Adipose tissue (tissue), 3 donors: ENCODE results near the gene ELOVL1. TPM values are rescaled to one million over a fixed set of nuclear protein-coding genes. Genes with fewer than 3 reads are reported as not detected.

Experiments used
- H3K27ac ChIP-seq: one replicate; pipeline ENCODE4 v1.5.1; 2013; ENCODE audit warnings: low read depth, low read length
- WGBS, 3 donors: extraction: QIAGEN DNeasy Blood & Tissue Kit; methylation state at CpG; one replicate each; pipeline ENCODE4 v1.1.7; 2013; 5-methylcytosine and 5-hydroxymethylcytosine counted together
- polyA plus RNA-seq, 3 donors: library from polyadenylated mRNA; stranded (reverse); fragments of 200-250 nt; gene quantifications; one replicate each; pipeline ENCODE4 v1.2.3, GENCODE V29; 2013
- donor health status: healthy with polysubstance abuse.
- donor health status: Bipolar disorder and iron deficiency.
- donor health status: healthy.

The ELOVL1 gene
- polyA plus RNA-seq, 3 donors: 53.1 to 132 (median 61.7) TPM

DNA sequence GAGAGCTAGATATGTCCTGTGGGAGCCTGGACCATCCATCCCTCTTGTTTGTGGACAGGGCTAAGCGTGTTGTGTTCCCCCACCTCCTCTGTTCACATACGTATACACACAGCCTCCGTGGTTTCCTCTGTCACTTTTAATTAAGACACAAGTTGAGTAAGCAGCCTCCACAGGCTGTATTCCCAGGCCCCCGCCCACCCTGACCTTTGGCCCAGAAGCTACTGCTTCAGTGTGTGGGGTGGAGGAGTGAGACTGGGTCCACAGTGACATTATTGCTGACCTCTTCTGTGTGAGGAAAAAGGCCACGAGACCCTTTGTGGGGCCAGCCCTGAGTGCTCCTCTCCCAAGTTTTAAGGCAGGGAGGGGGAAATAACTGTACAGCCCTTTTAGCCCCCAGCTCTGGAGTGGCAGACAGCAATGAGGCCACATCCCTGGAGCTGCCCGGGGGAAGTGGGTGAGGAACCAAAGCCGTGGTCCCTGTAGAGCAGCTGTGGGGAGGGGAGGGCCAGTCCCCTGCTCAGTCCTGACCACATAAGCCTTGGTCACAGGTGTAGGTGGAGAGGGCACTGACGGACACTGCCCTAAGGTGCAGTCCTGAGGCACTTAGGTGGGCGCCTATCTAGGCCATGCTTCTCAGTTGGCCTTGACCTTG, 4.4 kb downstream of the ELOVL1 start:
- no peak overlapping the region for H3K27ac ChIP-seq
- WGBS, 3 donors: 62 to 78% (median 65%) methylated on average over 9 of the region's 9 CpGs

DNA sequence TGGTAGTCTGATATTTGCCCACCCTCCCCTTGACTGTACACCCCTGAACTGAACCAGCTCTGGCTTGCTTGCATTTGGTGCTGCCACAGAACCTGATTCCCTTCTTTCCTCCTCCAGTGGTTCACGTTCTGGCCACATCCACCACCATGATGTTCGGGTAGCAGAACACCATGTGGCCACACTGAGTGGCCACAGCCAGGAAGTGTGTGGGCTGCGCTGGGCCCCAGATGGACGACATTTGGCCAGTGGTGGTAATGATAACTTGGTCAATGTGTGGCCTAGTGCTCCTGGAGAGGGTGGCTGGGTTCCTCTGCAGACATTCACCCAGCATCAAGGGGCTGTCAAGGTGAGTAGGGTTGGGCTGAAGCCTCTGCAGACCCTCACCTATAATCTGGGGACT, 7.2 kb downstream of the ELOVL1 start:
- 55 to 84% (median 57%) methylated on average over 4 of the region's 4 CpGs for WGBS, 3 donors
- H3K27ac ChIP-seq: no peak overlapping the region

DNA sequence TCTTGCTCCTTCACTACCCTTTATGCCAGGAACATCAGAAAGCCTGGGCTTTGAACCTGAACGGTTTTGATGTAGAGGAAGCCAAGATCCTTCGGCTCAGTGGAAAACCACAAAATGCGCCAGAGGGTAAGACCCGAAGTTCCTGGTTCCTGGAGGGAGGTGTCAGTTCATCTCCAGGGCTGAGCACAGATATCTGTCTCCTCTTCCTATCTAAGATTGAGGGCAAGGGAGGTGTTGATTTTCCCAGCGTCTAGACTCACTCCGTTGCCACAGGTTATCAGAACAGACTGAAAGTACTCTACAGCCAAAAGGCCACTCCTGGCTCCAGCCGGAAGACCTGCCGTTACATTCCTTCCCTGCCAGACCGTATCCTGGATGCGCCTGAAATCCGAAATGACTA, 8.1 kb downstream of the ELOVL1 start:
- 42 to 49% (median 43%) methylated on average over 11 of the region's 11 CpGs for WGBS, 3 donors
- no peak overlapping the region for H3K27ac ChIP-seq

DNA sequence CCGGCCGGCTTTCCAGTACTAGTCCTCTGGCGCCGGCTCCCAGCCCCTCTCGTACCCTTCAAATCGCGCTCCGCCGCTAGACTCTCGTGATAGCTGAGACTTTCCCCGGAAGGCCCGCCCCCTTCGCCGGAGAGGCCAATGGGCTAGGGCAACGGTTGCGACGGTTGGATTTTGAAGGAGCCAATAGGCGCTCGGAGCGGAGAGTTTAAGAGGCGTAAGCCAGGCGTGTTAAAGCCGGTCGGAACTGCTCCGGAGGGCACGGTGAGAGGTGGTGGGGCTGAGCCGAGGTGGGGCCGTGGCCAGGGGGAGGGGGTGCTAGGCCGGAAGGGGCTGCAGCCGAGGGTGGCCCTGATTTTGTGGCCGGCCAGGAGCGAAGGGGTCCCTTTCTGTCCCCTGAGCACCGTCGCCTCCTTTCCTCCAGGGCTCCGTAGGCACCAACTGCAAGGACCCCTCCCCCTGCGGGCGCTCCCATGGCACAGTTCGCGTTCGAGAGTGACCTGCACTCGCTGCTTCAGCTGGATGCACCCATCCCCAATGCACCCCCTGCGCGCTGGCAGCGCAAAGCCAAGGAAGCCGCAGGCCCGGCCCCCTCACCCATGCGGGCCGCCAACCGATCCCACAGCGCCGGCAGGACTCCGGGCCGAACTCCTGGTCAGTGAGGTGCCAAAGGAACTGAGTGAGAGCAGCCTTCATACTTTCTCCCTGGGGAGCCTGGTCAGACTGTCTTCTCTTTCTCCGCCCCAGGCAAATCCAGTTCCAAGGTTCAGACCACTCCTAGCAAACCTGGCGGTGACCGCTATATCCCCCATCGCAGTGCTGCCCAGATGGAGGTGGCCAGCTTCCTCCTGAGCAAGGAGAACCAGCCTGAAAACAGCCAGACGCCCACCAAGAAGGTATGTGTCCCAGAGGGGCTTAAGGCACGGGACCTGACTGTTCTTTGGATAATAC, 8.8 kb downstream of the ELOVL1 start, which contains the start of gene CDC20:
Gene CDC20 (plus strand): TSS at position 236 of the 948 bp plus-strand sequence. CDS start 235 bp downstream, at position 471.
- peak within 1 kb of the TSS; percentile 36 for H3K27ac ChIP-seq
- WGBS, 3 donors: 3 to 4% (median 3%) methylated on average over 52 to 59 of the region's 59 CpGs

DNA sequence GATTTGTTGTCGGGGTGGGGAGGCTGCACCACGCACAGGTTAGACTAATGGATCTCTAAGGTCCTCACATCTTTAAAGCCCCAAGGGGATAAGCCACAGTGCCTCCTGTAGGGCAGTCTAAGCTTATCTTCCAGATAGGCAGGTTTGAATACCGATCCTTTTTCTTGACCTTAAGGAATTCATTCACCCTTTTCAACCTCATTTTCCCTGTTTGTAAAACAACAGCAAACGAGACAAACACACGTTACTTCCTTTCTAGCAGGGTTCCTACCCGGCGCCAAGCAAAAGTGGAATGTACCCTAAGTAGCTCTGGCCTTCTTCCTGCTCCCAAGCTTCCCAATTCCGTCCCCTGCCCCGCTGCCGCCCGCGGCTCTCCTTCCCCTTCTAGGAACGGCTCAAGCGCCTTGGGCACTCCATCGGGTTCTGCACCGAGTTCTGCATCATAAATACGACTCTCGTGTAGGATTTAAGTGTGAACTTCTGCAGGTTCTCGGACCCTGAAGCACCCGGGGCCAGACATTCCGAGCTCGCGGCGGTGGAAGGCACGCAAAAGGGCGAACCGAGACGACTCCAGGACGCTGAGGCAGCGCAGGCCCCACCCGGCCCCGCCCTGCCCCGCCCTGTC, 9.6 kb downstream of the ELOVL1 start:
- H3K27ac ChIP-seq: peak overlapping the region; percentile 36

DNA sequence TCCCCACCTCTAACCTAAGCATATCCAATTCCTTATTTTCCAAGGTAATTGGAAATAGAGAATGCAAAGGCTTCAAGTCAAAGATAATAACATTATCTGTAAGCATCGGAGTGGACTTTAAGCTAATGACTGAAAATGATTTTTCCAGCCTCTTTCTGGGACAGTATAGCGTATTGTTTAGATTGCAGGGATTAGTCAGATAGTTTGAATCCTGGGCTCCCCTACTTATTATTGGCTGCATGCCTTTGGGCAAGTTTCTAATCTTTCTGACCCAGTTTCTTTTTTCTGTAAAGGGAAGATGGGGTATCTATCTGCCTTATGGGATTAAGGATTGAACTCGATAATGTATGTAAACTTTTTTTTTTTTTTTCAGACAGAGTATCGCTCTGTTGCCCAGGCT, 10.6 kb downstream of the ELOVL1 start:
- WGBS, 3 donors: 88 to 96% (median 95%) methylated on average over 4 of the region's 4 CpGs

More for the DNA sequence above, 9.6 kb downstream of the ELOVL1 start:
- WGBS, 3 donors: 1 to 2% (median 1%) methylated on average over 28 to 33 of the region's 33 CpGs

DNA sequence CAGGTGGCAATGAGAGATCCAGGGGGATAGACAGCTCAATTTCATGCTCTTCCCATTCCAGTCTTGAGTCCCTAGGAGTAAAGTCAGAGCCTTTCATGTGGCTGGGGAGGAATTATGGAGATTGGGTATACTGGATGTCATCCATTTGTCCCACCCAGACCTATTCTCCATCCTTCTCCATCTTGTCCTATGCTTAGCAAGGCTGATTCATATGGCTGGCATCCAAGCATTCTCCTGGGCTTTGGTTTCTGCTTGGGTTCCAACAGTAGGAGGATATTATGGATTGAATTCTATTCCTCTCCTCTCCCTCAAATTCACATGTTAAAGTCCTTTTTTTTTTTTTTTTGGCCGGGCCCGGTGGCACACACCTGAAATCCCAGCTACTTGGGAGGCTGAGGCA, 12.9 kb downstream of the ELOVL1 start:
- no peak overlapping the region for H3K27ac ChIP-seq
- WGBS, 3 donors: 94 to 100% (median 98%) methylated on average over 2 of the region's 2 CpGs

More for the DNA sequence above, 10.6 kb downstream of the ELOVL1 start:
- no peak overlapping the region for H3K27ac ChIP-seq

DNA sequence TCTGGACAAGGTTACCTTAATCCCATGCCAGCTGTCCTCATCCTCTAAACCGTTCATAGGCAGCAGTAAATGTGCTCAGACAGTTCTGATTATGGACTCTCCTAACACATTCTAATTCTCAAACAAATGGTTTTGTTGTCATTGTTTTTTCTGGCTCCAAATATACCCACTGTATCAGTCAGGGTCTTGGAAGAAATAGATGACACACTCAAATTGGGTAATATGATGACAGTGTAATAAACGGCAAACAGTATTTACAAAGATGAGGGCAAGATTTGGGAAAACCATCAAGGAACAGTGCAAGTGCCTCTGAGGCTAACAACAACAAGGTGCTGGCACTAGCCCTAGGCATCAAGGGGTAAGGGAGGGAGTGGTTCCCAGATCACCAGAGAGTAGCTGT, 13.3 kb downstream of the ELOVL1 start:
- H3K27ac ChIP-seq: no peak overlapping the region
- 85 to 91% (median 89%) methylated on average over 2 of the region's 2 CpGs for WGBS, 3 donors

DNA sequence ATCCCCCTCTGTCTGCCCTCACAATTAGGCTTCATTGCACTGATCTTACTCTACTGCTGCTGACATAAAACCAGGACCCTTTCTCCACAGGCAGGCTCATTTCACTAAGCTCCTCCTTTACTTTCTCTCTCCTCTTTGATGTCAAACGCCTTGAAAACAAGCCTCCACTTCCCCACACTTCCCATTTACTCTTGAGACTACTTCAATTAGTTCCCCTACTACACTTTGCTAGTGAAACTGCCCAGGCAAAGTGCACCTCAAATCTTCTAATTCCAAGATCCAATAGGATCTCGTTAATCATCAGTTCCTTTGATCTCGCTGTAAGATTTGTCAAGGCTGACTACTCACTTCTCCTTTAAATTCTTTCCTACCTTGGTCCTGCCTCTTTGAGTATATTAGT, 14.9 kb downstream of the ELOVL1 start:
- no peak overlapping the region for H3K27ac ChIP-seq
- WGBS, 3 donors: 60 to 66% (median 65%) methylated on average over 3 of the region's 3 CpGs

DNA sequence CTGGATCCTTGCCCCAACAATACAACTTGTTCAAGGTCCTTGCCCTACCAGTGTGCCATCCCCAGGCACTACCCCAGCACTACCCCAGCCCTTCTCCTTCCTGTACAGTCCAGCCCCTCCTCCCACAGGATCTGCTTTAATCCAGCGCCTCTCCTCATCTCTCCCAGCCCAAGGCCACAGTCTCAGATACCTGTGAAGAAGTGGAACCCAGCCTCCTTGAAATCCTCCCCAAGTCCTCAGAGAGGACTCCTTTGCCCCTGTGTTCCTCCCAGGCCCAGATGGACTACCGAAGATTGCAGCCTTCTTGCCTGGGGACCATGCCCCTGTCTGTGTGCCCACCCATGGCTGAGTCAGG, 15.5 kb downstream of the ELOVL1 start:
- 82 to 96% (median 91%) methylated on average over 2 of the region's 2 CpGs for WGBS, 3 donors
- H3K27ac ChIP-seq: no peak overlapping the region

DNA sequence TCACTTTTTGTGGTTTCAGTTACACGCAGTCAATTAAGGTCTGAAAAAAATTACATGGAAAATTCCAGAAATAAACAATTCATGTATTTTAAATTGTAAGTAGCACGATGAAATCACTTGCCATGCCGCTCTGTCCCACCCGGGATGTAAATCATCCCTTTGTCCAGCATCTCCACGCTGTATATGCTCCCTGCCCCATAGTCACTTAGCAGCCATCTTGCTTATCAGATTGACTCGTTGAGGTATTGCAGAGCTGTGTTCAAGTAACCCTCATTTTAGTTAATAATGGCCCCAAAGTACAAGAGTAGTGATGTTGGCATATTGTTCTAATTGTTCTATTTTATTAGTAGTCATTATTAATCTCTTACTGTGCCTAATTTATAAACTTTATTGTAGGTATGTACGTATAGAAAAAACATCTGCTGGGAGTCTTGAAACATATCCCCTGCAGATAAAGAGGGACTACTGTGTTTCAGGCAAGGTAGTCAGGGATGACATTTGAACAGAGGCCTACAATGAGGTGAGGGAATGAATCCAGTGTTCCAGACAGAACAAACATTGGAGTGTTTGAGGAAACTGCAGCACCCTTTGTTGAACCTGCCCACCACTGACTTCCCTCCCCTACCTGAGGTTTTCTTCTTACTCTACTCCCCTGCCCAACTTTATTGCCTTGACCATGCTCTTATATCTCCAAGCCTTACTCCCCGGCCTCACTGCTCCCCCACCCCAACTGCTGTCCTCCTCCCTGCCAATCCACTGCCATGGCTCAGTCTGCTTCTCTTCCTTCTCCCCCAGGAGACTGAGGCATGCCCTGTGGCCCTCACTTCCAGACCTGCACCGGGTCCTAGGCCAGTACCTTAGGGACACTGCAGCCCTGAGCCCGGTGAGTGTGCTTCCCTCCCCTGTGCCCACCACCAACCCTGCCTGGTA, 16.1 kb downstream of the ELOVL1 start:
- 86 to 91% (median 88%) methylated on average over 10 of the region's 10 CpGs for WGBS, 3 donors

DNA sequence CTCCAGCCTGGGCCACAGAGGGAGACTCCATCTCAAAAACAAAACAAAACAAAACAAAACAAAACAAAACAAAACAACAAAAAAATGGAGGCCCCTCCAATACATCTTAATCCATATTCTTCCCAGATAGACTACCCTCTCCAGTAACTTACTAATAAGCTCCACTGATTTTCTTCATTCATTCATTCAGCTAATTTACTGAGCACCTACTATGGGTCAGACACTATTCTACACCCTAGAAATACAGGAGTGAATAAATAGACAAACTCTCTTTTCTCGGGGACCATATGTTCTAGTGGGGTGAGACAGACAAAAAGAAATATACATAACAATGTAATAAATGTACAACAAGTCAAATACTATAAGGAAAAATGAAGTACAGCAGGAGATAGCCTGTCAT, 16.8 kb downstream of the ELOVL1 start:
- H3K27ac ChIP-seq: no peak overlapping the region
- 88 to 96% (median 95%) methylated on average over 1 of the region's 1 CpG for whole genome bisulfite sequencing, 3 donors

More for the DNA sequence above, 16.1 kb downstream of the ELOVL1 start:
- H3K27ac ChIP-seq: no peak overlapping the region

DNA sequence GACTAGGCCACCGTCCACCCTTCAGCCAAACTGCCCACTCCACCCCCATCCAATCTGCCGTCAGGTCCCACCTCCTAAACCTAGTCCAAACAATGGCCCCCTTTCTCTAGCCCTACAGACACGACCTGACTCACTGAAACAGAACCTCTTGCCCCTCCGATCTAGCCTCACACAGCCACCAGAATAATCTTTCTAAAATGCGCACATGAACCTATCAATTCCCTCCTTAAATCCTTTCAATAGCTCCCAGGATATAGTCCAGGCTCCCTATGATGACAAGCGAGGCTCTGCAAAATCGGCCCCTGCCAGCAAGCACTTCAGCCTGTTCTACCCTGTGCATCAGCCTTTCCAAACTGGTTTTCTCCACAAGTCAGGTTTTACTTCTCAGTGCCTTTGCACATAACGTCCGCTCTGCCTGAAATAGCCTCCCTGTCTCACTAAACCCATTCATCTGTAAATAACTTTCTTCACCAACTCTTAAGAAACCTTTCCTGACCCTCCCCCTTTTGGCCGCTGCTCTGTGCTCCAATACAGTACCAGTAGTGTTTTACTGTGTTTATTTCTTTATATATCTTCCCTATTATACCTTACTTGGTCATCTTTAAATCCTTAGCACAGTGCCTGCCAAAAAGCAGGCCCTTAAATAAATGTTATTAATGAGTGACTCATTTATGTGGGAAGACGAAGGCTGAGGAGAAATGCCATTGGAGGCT, 18.1 kb downstream of the ELOVL1 start:
- 34 to 68% (median 53%) methylated on average over 11 of the region's 11 CpGs for WGBS, 3 donors
- no peak overlapping the region for H3K27ac ChIP-seq

DNA sequence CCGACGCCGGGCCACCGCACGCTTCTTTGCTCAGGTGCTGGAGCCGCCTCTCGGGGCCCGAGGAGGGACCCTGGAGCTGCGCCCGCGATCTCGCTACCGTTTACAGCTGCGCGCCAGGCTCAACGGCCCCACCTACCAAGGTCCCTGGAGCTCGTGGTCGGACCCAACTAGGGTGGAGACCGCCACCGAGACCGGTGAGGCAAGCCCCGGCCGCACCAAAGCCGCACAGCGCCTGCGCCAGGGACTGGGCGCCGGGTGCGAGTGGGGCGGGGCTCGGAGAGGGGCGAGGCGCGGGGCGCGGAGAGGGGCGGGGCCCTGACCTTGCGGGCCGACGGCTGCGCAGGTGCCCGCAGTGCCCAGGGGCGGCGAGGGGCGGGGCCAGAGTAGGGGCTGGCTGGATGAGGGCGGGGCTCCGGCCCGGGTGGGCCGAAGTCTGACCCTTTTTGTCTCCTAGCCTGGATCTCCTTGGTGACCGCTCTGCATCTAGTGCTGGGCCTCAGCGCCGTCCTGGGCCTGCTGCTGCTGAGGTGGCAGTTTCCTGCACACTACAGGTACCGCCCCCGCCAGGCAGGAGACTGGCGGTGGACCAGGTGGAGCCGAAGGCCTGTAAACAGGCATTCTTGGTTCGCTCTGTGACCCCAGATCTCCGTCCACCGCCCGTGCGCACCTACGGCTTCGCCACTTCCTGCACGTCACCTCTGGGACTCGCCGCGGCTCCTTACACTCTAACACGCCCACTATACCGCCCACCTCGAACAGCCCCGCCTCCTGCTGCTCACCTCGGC, 18.8 kb downstream of the ELOVL1 start:
- no peak overlapping the region for H3K27ac ChIP-seq
- WGBS, 3 donors: 14 to 29% (median 26%) methylated on average over 64 to 72 of the region's 72 CpGs

DNA sequence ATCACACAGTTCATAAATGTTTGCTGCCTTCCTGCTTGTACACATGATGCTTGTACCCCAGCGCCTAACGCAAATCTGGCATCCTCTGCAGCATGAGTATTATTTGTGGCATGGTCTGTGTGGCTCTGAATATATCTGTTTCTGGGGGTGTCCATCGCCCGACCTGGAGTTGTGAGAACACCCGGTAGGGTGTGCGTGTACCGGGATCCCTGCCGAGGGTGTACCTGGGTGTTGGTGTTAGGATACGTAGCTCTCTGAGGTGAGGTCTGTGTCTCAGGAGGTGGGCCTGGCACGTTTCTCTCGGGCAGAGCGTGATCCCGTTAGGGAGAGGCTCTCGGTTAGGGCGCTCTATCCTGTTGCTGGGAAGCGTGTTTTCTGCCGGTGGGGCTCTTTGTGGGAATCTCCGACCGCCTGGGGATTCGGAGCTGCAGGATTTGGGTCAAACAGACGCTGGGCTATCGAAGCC, 19.4 kb downstream of the ELOVL1 start:
- no peak overlapping the region for H3K27ac ChIP-seq
- WGBS, 3 donors: 17 to 50% (median 45%) methylated on average over 22 of the region's 22 CpGs

DNA sequence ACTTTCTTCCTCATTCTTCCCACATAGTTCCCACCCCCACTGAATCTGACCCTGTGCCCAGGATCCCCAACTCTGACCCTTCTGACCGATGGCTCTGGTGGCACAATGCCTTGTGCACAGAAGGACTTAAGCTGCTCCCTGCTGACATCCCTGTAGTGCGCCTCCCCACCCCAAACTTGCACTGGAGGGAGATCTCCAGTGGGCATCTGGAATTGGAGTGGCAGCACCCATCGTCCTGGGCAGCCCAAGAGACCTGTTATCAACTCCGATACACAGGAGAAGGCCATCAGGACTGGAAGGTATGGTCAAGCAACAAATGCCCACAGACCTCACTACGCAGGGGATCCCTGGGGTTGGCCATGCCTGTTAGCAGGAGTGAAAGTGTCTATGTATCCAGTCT, 21.2 kb downstream of the ELOVL1 start:
- no peak overlapping the region for H3K27ac ChIP-seq
- 92 to 96% (median 92%) methylated on average over 5 of the region's 5 CpGs for WGBS, 3 donors

DNA sequence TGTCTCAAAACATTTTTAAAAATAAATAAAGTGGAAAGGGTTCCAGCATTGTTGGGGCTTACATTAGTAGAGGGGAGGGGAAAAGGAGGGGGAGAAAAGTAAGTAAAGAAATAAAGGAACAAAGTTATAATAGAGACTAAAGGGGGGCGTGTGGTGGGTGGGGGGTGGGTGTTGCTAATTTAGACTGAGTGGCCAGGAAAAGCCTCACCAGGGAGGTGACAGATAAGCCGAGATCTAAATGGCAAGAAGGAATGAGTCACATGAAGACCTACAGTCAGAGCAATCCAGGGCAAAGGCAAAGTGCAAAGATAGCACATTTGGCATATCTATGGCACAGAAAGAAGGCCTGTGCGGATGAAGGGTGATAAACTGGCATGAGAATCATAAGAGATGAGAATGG, 22.7 kb downstream of the ELOVL1 start:
- 53 to 66% (median 55%) methylated on average over 3 of the region's 3 CpGs for WGBS, 3 donors
- H3K27ac ChIP-seq: no peak overlapping the region
